Esophagus muscularis mucosa (tissue), 4 donors: ENCODE results near the gene NARF.

Experiments used
- EP300 ChIP-seq: sonication (generic); formaldehyde crosslinking; IDR thresholded peaks from one replicate; pipeline ENCODE4 v1.6.1; 2017; ENCODE audit warnings: antibody characterized with exemption
- POLR2A ChIP-seq: fragments of 450-650 bp; IDR thresholded peaks from one replicate; pipeline ENCODE4 v1.6.1; 2017; ENCODE audit warnings: antibody characterized with exemption, moderate library complexity, mild to moderate bottlenecking, low read depth
- POLR2AphosphoS5 ChIP-seq, 2 donors: sonication (generic); formaldehyde crosslinking; IDR thresholded peaks; one replicate each; pipeline ENCODE4 v1.6.1; 2017; ENCODE audit warnings: antibody characterized with exemption in 2 of 2
- TF ChIP-seq, protein P1 (sequence below), 3 experiments: fragments of 200-600 bp in 2 of 3; fragments of 450-650 bp in 1 of 3; sonication (generic) in 2 of 3; IDR thresholded peaks; one replicate each; pipeline ENCODE4 v1.5.1; 2017 to 2019; ENCODE audit warnings: antibody characterized with exemption in 3 of 3, mild to moderate bottlenecking in 2 of 3, moderate library complexity in 1 of 3

DNA sequence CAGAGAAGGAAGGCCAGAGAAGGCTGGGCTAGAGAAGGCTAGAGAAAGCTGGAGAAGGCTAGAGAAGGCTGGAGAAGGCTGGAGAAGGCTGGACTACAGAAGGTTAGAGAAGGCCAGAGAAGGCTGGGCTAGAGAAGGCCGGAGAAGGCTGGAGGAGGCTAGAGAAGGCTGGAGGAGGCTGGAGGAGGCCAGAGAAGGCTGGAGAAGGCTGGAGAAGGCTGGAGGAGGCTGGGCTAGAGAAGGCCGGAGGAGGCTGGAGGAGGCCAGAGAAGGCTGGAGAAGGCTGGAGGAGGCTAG, 33.7 kb upstream of the NARF start:
- TF ChIP-seq, protein P1, sequence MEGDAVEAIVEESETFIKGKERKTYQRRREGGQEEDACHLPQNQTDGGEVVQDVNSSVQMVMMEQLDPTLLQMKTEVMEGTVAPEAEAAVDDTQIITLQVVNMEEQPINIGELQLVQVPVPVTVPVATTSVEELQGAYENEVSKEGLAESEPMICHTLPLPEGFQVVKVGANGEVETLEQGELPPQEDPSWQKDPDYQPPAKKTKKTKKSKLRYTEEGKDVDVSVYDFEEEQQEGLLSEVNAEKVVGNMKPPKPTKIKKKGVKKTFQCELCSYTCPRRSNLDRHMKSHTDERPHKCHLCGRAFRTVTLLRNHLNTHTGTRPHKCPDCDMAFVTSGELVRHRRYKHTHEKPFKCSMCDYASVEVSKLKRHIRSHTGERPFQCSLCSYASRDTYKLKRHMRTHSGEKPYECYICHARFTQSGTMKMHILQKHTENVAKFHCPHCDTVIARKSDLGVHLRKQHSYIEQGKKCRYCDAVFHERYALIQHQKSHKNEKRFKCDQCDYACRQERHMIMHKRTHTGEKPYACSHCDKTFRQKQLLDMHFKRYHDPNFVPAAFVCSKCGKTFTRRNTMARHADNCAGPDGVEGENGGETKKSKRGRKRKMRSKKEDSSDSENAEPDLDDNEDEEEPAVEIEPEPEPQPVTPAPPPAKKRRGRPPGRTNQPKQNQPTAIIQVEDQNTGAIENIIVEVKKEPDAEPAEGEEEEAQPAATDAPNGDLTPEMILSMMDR (IDR thresholded peaks at IDR 0.05): no peak
- TF ChIP-seq POLR2AphosphoS5 (IDR thresholded peaks at IDR 0.05): no peak
- no peak for TF ChIP-seq POLR2A
- TF ChIP-seq EP300: no peak
